GM19324 (cell line): ENCODE data around the gene SLC25A30.
"Not testable (repeated sequence)": the region's sequence is repeated elsewhere in the genome, so short reads cannot be mapped to it uniquely, and the experiment has no call there.

Experiments
- ATAC-seq: cut with Tn5 transposase; IDR thresholded peaks from one replicate; pipeline ENCODE4 v1.9.1; 2021; ENCODE audit warnings: mild to moderate bottlenecking, moderate library complexity; ENCODE audit not compliant: unreplicated experiment, low FRiP score

The SLC25A30 gene

DNA sequence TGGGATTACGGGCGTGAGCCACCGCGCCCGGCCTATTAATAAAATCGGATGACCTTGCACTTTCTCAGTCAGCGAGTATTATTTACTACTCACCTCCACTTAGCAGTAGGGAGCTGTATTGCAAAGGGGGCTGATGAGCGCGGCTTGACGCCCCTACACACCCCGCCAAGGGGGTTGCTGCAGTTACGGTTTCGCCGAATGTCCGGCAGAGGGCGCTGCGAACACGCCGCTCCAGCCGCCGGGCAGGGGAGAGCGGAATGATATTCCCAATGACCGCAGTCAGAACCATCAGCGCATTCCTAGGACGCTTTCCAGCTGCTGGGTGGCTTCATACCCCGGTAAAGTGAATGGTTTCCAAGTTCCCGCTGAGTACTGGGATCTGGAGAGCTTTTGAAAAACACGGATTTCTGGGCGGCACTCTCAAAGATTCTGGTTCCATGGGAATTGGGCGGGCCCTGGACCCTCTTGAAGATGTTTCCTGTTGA, 47.2 kb downstream of the SLC25A30 start:
- ATAC-seq: no peak

DNA sequence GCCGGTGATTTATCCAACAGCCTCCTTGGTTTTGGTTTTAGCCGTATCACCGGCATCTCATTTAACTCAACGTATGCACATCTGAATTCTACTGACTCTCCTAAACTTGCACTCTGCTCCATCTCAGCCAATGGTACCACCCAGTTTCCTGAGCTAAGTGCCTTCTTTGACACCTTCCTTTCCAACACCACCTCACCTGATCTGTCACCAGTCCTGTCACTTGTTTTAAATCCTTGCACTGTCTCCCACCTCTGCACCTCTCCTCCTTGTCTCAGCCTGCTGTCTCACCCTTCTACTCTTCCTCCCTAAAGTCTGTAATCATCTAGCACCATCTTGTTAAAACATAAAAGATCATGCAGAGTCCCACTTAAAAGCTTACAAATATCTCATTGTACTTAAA, 49.1 kb downstream of the SLC25A30 start:
- no peak for ATAC-seq

DNA sequence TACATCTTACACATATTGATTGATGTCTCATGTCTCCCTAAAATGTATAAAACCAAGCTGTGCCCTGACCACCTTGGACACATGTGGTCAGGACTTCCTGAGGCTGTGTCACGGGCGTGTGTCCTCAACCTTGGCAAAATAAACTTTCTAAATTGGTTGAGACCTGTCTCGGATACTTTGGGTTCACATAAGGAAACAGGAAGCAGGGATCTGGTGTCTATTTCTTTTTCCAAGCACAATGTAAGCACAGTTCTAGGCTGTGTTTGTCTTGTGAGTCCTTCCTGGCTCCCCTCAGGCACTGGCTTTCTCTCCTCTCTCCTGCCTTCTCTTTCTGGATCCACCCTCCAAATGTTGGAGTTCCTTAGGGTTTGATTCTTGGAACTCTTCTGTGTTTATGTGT, 49.6 kb downstream of the SLC25A30 start:
- no peak for ATAC-seq

DNA sequence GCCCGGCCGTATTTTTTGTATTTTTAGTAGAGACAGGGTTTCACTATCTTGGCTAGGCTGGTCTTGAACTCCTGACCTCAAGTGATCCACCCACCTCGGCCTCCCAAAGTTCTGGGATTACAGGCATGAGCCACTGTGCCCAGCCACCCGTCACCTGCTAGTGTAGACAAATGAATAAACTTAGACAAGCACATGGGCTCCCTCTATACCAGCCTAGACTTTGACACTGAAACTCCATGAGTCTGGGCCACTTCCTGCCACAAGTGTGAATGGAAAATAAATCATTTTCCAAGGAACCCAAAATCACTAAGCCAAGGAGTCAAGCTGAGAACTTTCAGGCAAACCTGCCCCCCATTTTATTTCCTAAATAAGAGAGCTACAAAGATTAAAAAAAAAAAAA, 50.2 kb downstream of the SLC25A30 start:
- ATAC-seq: no peak

DNA sequence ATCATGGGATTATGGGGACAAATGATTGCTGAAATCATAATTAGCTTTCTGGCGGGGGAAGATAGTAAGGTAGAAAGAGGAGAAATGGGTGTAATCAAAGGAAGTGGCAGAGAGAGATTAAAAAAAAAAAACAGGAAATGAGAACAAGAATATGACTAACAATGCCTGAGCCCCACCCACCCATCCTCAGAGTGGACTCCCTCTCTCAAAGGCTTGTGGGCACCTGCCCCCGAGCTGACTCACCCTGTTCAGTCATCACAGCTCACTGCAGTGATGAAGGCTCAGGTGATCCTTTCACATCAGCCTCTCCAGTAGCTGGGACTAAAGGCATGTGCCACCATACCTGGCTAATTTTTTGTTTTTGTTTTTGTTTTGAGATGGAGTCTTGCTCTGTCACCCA, 50.8 kb downstream of the SLC25A30 start:
- ATAC-seq: peak; percentile 61

DNA sequence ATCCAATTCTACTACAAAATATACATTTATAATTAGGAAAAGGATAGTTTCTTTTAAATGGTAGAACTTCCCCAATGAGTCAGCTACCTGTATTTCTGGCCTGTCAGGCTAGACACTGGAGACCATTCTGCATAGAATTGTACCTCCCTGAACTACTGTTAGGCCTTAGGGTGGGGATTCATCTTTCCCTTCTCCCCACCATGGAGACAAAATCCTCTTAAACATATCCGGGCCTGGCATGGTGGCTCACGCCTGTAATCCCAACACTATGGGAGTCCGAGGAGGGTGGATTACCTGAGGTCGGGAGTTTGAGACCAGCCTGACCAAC, 52.7 kb downstream of the SLC25A30 start:
- ATAC-seq: no peak

DNA sequence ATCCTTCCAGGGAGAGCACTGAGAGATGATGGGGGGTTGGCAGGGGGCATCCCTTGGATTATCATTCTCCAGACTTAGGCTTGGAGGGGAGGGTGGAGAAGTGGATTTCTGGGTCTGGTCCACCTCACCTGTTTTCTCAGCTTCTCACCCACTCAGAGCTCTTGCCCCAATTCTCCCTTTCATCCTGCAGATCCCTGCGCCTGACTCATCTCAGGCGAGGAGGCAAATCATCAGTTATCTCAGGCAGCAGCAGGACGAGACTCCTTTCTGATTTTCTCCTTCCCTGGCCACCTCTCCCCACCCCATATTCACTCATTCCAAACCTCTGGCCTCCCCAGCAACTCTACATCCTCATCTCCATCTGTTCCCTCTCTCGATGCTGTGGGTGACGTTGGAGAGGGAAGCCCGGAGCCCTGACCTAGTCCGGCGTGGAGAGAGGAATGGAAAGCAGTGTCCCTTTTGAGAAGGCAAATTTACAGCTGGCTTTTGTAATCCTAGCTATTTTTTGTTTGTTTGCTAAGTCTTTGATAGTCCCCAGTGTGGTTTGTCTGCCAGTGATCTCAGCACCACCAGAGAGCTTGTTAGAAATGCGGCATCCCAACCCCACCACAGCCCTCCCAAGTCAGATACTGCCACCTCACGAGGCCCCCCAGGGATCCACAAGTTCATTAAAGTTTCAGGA, 53.2 kb downstream of the SLC25A30 start:
- ATAC-seq: no peak

DNA sequence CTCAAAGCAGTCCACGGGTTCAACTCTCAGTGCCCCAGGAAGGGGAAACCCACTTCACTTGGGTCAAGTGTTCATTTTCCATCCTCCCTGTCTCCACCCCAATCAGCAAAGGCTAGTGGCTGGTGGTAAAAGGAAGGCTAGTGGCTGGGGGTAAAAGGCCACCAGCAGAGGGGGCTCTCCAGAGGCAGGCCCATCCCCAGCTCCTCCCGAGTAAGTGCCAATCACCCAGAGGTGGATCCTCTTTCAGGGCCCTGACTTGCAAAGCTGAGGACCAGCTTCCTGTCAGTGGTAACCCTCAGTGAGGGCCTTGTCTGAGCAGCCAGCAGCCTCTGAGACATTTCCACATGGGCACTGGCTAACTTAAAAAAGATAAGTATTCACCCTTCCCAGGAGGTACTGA, 55.2 kb downstream of the SLC25A30 start:
- no peak for ATAC-seq

DNA sequence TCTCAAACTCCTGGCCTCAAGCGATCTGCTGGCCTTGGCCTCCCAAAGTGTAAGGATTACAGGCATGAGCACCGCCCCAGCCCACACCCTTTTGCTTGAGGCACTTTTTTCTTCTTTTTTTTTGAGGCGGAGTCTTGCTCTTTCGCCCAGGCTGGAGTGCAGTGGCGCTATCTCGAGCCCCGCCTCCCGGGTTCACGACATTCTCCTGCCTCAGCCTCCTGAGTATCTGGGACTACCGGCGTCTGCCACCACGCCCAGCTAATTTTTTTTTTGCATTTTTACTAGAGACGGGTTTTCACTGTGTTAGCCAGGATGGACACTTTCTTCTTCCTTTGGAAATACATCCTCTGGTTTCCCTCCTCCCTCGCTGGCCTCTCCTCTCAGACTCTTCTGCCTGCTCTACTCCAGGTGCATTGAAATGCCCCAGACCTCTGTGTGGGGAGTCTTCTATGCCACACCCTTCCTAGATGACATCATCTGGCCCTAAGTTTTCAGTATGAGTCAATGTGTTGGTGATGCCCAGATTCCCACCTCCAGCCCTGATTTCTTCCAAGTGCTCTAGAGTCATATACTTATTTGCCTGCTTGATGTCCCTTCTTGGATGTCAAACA, 56.5 kb downstream of the SLC25A30 start:
- ATAC-seq: no peak

DNA sequence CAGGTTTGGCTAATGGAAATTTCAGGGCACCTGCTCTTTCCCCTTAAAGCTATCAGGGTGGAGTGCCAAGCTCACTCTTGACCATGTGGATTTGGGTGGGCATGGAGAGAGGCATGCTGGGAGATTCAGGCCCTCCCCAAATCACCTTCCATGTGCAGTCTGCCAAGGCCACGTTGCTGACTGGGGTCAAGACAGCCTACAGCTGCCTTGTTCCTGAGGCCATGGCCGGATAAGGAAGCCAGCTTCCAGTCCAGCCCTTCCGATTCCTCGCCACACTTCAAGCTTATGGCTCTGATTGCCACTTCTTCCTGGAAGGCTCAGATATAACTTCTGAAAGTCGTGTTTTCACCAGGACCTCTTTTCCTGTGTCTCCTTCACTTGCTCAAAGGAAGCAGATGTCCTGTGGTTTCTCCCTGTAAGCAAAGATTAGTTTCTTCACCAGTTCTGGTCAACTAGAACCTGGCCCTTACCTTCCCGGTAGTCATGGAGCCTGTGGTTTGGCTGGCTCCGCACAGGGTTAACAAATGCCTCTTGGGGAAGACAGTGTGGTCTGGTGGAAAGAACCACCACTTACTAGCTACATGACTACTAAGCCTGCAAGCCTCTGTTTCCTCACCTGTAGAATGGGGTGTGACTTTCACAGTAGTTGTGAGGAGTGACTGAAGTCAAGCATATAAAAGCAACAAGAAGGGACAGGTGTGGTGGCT, 61.1 kb downstream of the SLC25A30 start:
- ATAC-seq: no peak

DNA sequence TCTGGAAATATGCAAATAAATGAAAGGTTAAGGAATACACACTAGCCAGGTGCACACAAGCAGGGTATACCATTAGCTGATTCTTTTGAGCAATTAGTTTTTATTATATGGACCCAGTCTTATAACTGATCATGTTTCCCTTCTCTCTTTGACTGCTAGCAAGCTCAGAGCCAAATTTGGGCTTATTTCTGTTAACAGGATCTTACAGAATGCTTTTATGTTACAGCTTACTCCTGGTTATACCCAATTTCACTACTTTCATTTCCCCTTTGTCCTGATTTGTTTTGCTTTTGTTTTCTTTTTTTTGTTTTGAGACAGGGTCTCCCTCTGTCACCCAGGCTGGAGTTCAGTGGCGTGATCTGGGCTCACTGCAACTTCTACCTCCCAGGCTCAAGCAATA, 64.3 kb downstream of the SLC25A30 start:
- ATAC-seq: no peak

DNA sequence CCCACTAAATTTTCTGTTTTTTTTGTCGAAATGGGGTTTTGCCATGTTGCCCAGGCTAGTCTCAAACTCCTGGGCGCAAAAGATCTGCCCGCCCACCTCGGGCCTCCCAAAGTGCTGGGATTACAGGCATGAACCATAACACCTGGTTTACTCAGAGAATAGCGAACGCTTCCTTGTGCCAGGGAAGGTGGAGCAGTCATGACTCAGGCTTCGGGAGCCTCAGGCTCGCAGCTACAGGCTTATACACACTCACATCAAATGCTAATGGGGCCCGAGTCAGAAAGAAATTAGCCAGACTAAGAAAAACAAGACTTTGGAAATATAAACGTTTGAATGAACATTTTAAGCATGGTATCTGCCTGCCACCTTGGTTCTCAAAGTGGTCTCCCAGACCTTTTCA, 66.1 kb downstream of the SLC25A30 start:
- no peak for ATAC-seq

DNA sequence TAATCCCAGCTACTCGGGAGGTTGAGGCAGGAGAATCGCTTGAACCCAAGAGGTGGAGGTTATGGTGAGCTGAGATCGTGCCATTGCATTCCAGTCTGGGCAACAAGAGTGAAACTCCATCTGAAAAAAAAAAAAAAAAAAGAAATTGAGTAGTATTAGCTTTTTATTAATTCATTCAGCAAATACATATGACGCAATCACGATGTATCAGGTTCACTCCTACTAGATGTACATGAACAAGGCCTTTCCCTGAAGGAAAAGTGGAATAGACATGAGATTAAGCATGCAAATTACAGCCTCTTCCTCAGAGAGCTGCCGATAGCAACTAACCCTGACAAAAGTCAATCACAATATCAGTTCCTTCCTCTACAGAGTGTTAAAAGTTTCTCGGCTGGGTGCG, 68.0 kb downstream of the SLC25A30 start:
- ATAC-seq: no peak

DNA sequence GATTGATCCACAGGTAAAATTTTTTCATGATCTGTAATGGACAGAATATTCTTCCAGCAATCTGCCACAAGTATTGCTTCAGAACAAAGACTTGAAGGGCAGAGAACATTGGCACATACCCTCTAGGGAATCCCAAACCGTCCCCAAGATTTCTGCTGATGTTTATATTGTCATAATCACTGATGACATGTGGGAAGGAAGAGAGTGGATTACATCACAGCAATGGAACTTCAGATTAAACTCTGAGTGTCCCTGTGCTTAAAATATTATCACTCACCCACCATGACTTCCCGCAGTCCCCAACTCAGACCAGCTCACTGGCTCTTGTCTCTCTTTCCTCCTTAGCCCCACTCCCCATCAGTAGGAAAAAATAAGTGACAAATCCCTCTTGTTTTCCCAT, 68.7 kb downstream of the SLC25A30 start:
- no peak for ATAC-seq

DNA sequence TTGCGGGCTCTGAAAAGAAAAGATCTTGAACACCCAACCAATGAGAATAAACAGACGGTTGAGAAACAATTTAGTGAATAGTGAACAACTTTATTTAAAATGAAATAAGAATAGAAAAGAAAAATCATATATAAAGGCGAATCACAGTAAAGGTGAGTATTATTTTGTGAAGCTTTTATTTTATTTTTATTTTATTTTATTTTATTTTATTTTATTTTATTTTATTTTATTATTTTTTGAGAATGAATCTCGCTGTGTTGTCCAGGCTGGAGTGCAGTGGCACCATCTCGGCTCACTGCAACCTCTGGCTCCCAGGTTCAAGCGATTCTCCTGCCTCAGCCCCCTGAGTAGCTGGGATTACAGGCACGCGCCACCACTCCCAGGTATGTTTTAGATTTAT, 74.1 kb downstream of the SLC25A30 start:
- ATAC-seq: not testable (repeated sequence)
